ENCODE measurements around the gene LONP2. TPM values are rescaled to one million over a fixed set of nuclear protein-coding genes. Genes with fewer than 3 reads are reported as not detected.
A peak's percentile ranks its signal among the peaks of the same experiment; 100 is the strongest.

LONP2 gene
- total and polyA plus RNA-seq, 9 of the 15 experiments (the other 6 are each of a cell fraction or from before 2014, with no cell fraction given), result 8.1 to 41.2 (median 25.6) TPM

- TF ChIP-seq HNRNPH1 (optimal IDR thresholded peaks at IDR 0.05; ENCODE audit: low read depth, low read length) (no peak), BRCA1 (IDR thresholded peaks at IDR 0.05) (no peak), BRCA1 (CRISPR knock-in tag; IDR thresholded peaks at IDR 0.05) (no peak), HNRNPLL (IDR thresholded peaks at IDR 0.05; ENCODE audit: low read depth, low read length, poor library complexity, severe bottlenecking) (peak; percentile 93), FOXA1 (IDR thresholded peaks at IDR 0.05; ENCODE audit: borderline replicate concordance) (no peak), NR4A1 (CRISPR knock-in tag; IDR thresholded peaks at IDR 0.05) (no peak), NR4A1 (tag; IDR thresholded peaks at IDR 0.05) (peak; percentile 61; the same call in 1 of the 2 replicates), YBX1 (IDR thresholded peaks at IDR 0.05) (no peak), ZNF766 (CRISPR knock-in tag; conservative IDR thresholded peaks at IDR 0.05) (peak; percentile 94), HDGF (IDR thresholded peaks at IDR 0.05) (no peak), EP400 (IDR thresholded peaks at IDR 0.05) (peak; percentile 39; the same call in 1 of the 2 replicates), ZBTB9 (CRISPR knock-in tag; IDR thresholded peaks at IDR 0.05) (peak; percentile 67; the same call in 1 of the 2 replicates), SMARCB1 (IDR thresholded peaks at IDR 0.05; ENCODE audit: insufficient read length, low read depth) (no peak), FOXK1 (CRISPR knock-in tag; IDR thresholded peaks at IDR 0.05; ENCODE audit: borderline replicate concordance) (no peak), ATF2 (CRISPR knock-in tag; IDR thresholded peaks at IDR 0.05) (no peak), FIP1L1 (IDR thresholded peaks at IDR 0.05; ENCODE audit: low read depth, low read length, poor library complexity, severe bottlenecking) (peak; percentile 31), MTF1 (CRISPR knock-in tag; IDR thresholded peaks at IDR 0.05; ENCODE audit: borderline replicate concordance) (no peak), SAFB2 (IDR thresholded peaks at IDR 0.05; ENCODE audit: borderline replicate concordance, low read depth, low read length, severe bottlenecking) (no peak), ZSCAN29 (IDR thresholded peaks at IDR 0.05) (no peak), HCFC1 (IDR thresholded peaks at IDR 0.05; ENCODE audit: low read depth, low read length) (no peak; the same call in 1 of the 2 replicates), CHD4 (IDR thresholded peaks at IDR 0.05; ENCODE audit: insufficient read depth, insufficient replicate concordance, low read depth, low read length, poor library complexity, severe bottlenecking) (no peak), KHSRP (IDR thresholded peaks at IDR 0.05) (no peak), SNRNP70 (optimal IDR thresholded peaks at IDR 0.05; ENCODE audit: low read depth, low read length) (no peak), POLR2AphosphoS5 (IDR thresholded peaks at IDR 0.05; ENCODE audit: control insufficient read depth, insufficient read depth, low read depth, low read length) (peak; percentile 49; the same call in 1 of the 2 replicates), ILK (tag; IDR thresholded peaks at IDR 0.05; ENCODE audit: borderline replicate concordance, low read depth) (no peak), NR2F6 (CRISPR knock-in tag; IDR thresholded peaks at IDR 0.05) (0 out of 2 replicates have a peak, but pooled peaks have one; percentile 45), POLR2AphosphoS2 (IDR thresholded peaks at IDR 0.05; ENCODE audit: low read length) (peak; percentile 64; the same call in 1 of the 2 replicates), POLR2A (conservative IDR thresholded peaks at IDR 0.05) (peak; percentile 80), ZNF717 (CRISPR knock-in tag; IDR thresholded peaks at IDR 0.05) (no peak)
Observed at GRCh38 chr16:48385253-48386150, 141.4 kb downstream of the LONP2 start, which contains the start of gene SIAH1 (continued).
